Small intestine (tissue), 7 donors: ENCODE measurements around the gene SKAP1. TPM values are rescaled to one million over a fixed set of nuclear protein-coding genes. Genes with fewer than 3 reads are reported as not detected.
"Not testable (repeated sequence)": the region's sequence is repeated elsewhere in the genome, so short reads cannot be mapped to it uniquely, and the experiment has no call there.

Experiments used
- DNase-seq, 2 donors: peaks; one replicate each; pipeline versions ENCODE4 v3.0.0 to v3.0.0-alpha.2; 2013
- FAIRE-seq: peaks from 2 replicates; lab custom pipeline; 2012; peaks lifted over from hg19 to GRCh38; lab: Jason Lieb, UNC
- H3K27ac ChIP-seq, 3 donors: one replicate each; pipeline ENCODE4 v1.5.1; 2013; ENCODE audit warnings: low read length in 2 of 3, mild to moderate bottlenecking in 2 of 3, control low read depth in 1 of 3, inconsistent platforms in 1 of 3, low read depth in 1 of 3, moderate library complexity in 1 of 3
- H3K27me3 ChIP-seq, 3 donors: one replicate each; pipeline ENCODE4 v1.6.1; 2013; ENCODE audit warnings: low read length in 3 of 3, inconsistent platforms in 1 of 3; ENCODE audit not compliant: control insufficient read depth in 3 of 3, insufficient read depth in 3 of 3
- H3K36me3 ChIP-seq, 3 donors: one replicate each; pipeline ENCODE4 v1.6.1; 2013; ENCODE audit warnings: low read length in 3 of 3, inconsistent platforms in 1 of 3, low read depth in 1 of 3, mild to moderate bottlenecking in 1 of 3, moderate library complexity in 1 of 3; ENCODE audit not compliant: control insufficient read depth in 3 of 3, insufficient read depth in 2 of 3
- H3K4me1 ChIP-seq, 3 donors: one replicate each; pipeline ENCODE4 v1.6.1; 2013; ENCODE audit warnings: low read length in 2 of 3, inconsistent platforms in 1 of 3, low read depth in 1 of 3, mild to moderate bottlenecking in 1 of 3, moderate library complexity in 1 of 3; ENCODE audit not compliant: control insufficient read depth in 3 of 3, insufficient read depth in 2 of 3
- H3K4me3 ChIP-seq, 3 donors: one replicate each; pipeline ENCODE4 v1.5.1; 2013; ENCODE audit warnings: low read length in 3 of 3, control low read depth in 1 of 3, inconsistent platforms in 1 of 3, low read depth in 1 of 3, mild to moderate bottlenecking in 1 of 3, moderate library complexity in 1 of 3
- H3K9me3 ChIP-seq, 2 donors: one replicate each; pipeline ENCODE4 v1.6.1; 2013; ENCODE audit warnings: low read depth in 1 of 2, low read length in 1 of 2; ENCODE audit not compliant: control insufficient read depth in 2 of 2, insufficient read depth in 1 of 2
- WGBS, 3 donors: extraction: QIAGEN DNeasy Blood & Tissue Kit; methylation state at CpG; one replicate each; pipeline ENCODE4 v1.1.7; 2013; 5-methylcytosine and 5-hydroxymethylcytosine counted together
- polyA plus RNA-seq, 4 donors: library from polyadenylated mRNA; stranded (reverse) in 3 of 4; unstranded in 1 of 4; fragments of 200-250 nt in 3 of 4; fragments of 120-200 nt in 1 of 4; gene quantifications; one replicate each; pipeline versions ENCODE4 v1.2.1 to v1.2.3, GENCODE V29; 2013
- donor health status: healthy with polysubstance abuse.
- donor health status: control.
- donor health status: control.
- donor health status: Bipolar disorder and iron deficiency.
- donor health status: healthy.

SKAP1 gene
- polyA plus RNA-seq, 4 donors = 1.8 to 8.1 (median 2.1) TPM

- no peak overlapping the region for H3K27ac ChIP-seq
- H3K27me3 ChIP-seq = no peaks in the 10 kb centered on the region
- no peak for FAIRE-seq
- WGBS, 3 donors = 90 to 97% (median 95%) methylated on average over 2 of the region's 2 CpGs
- no peak for DNase-seq
- H3K4me1 ChIP-seq = peaks cover 0 to 18% (median 0%) of the 10 kb centered on the region in 3 donors
- H3K9me3 ChIP-seq = no peaks in the 10 kb centered on the region
- no peak overlapping the region for H3K4me3 ChIP-seq
- no peaks in the 10 kb centered on the region for H3K36me3 ChIP-seq
Observed at GRCh38 chr17:48296453-48296852, 133.6 kb downstream of the SKAP1 start.

GRCh38 chr17:48295362-48296288 lies 134.4 kb downstream of the SKAP1 start:
- Histone ChIP-seq H3K9me3 (no peaks in the 10 kb centered on the region), H3K4me1 (peaks cover 0 to 18% (median 0%) of the 10 kb centered on the region in 3 donors), H3K36me3 (no peaks in the 10 kb centered on the region), H3K4me3 (no peak overlapping the region), H3K27me3 (no peaks in the 10 kb centered on the region), H3K27ac (peak overlapping the region in 1 of 3 donors; percentile 10)
- DNase-seq = no peak
- peak; percentile 47 for FAIRE-seq
- 53 to 67% (median 54%) methylated on average over 7 of the region's 7 CpGs for WGBS, 3 donors

GRCh38 chr17:48294806-48295361 lies 135.1 kb downstream of the SKAP1 start:
- 29 to 36% (median 36%) methylated on average over 3 of the region's 3 CpGs for WGBS, 3 donors
- no peaks in the 10 kb centered on the region for H3K27me3 ChIP-seq
- FAIRE-seq (no peak), DNase-seq (no peak)
- no peak overlapping the region for H3K4me3 ChIP-seq
- peaks cover 0 to 18% (median 0%) of the 10 kb centered on the region in 3 donors for H3K4me1 ChIP-seq
- H3K36me3 ChIP-seq = no peaks in the 10 kb centered on the region
- H3K27ac ChIP-seq = peak overlapping the region in 2 of 3 donors; percentile 10 to 85
- H3K9me3 ChIP-seq = no peaks in the 10 kb centered on the region

GRCh38 chr17:48294020-48294805 lies 135.8 kb downstream of the SKAP1 start:
- peak in 1 of 2 donors; percentile 46 for DNase-seq
- no peaks in the 10 kb centered on the region for H3K9me3 ChIP-seq
- 31 to 50% (median 46%) methylated on average over 12 of the region's 12 CpGs for WGBS, 3 donors
- no peak overlapping the region for H3K4me3 ChIP-seq
- H3K4me1 ChIP-seq = peaks cover 0 to 20% (median 0%) of the 10 kb centered on the region in 3 donors
- no peaks in the 10 kb centered on the region for H3K27me3 ChIP-seq
- FAIRE-seq = no peak
- no peaks in the 10 kb centered on the region for H3K36me3 ChIP-seq
- H3K27ac ChIP-seq = peak overlapping the region in 2 of 3 donors; percentile 17 to 85

- H3K4me3 ChIP-seq = no peak overlapping the region
- no peaks in the 10 kb centered on the region for H3K36me3 ChIP-seq
- peaks cover 0 to 20% (median 0%) of the 10 kb centered on the region in 3 donors for H3K4me1 ChIP-seq
- H3K27ac ChIP-seq = peak overlapping the region in 1 of 3 donors; percentile 17
- FAIRE-seq (no peak), DNase-seq (no peak)
- H3K27me3 ChIP-seq = no peaks in the 10 kb centered on the region
- no peaks in the 10 kb centered on the region for H3K9me3 ChIP-seq
- WGBS, 3 donors = 19 to 38% (median 35%) methylated on average over 9 of the region's 9 CpGs
Observed at GRCh38 chr17:48293319-48294019, 136.5 kb downstream of the SKAP1 start.

GRCh38 chr17:48290378-48290777 lies 139.6 kb downstream of the SKAP1 start:
- Histone ChIP-seq H3K27ac (no peak overlapping the region), H3K4me1 (peaks cover 0 to 14% (median 0%) of the 10 kb centered on the region in 3 donors), H3K9me3 (no peaks in the 10 kb centered on the region), H3K36me3 (no peaks in the 10 kb centered on the region), H3K4me3 (no peak overlapping the region), H3K27me3 (no peaks in the 10 kb centered on the region)
- FAIRE-seq (no peak), DNase-seq (peak in 1 of 2 donors; percentile 41)
- WGBS, 3 donors = 20 to 33% (median 30%) methylated on average over 2 of the region's 2 CpGs

GRCh38 chr17:48286917-48287316 lies 143.1 kb downstream of the SKAP1 start:
- H3K4me1 ChIP-seq, FAIRE-seq, H3K9me3 ChIP-seq, H3K27me3 ChIP-seq, H3K27ac ChIP-seq, H3K36me3 ChIP-seq, H3K4me3 ChIP-seq, DNase-seq: not testable (repeated sequence)
- WGBS, 3 donors = 83 to 94% (median 88%) methylated on average over 9 of the region's 9 CpGs
